ENCODE data around the gene NUP210. TPM values are rescaled to one million over a fixed set of nuclear protein-coding genes. Genes with fewer than 3 reads are reported as not detected.
A peak's percentile ranks its signal among the peaks of the same experiment; 100 is the strongest.

The NUP210 gene
- total and polyA plus RNA-seq, 4 donors: 9.9 to 38.6 (median 22.9) TPM

GRCh38 chr3:13404626-13405452 is 15.3 kb downstream of the NUP210 start:
- WGBS: 95% methylated on average over 9 of the region's 9 CpGs

DNA sequence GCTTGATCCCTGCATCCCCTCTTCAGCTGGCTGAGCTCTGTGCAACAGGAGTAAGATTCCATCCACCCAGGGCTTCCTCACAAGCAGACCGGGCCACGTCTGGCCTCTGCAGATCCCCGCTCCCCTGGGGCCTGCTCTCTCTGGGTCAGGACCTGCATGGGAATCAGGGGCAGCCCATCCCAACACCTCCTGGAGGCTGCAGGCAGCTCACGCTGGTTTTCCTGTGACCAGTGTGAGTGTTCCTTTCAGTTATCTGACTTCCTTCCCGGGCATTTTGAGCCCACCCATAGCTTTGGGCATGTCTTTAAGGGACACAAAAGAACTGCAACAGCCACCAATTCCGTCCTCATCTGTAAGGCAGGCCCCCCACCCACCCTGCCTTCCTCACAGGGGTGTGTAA is 16.3 kb downstream of the NUP210 start:
- no peaks in the 10 kb centered on the region for H3K27me3 ChIP-seq (ENCODE audit: control insufficient read depth in 4 of 4, insufficient read depth in 4 of 4, low read length in 3 of 4)
- no peak overlapping the region for H3K27ac ChIP-seq (ENCODE audit: low read depth in 1 of 2, low read length in 2 of 2)
- H3K4me3 ChIP-seq (ENCODE audit: low read depth in 1 of 3, low read length in 3 of 3): no peak overlapping the region
- TF ChIP-seq CTCF (IDR thresholded peaks at IDR 0.05; ENCODE audit: low read depth, low read length, missing input control): no peak
- no peak for TF ChIP-seq NR2F2 (IDR thresholded peaks at IDR 0.05)
- no peak for TF ChIP-seq RAD21 (IDR thresholded peaks at IDR 0.05)
- TF ChIP-seq JUND (IDR thresholded peaks at IDR 0.05): no peak
- no peak for TF ChIP-seq FOXA2 (IDR thresholded peaks at IDR 0.05)
- TF ChIP-seq EGR1 (IDR thresholded peaks at IDR 0.05; ENCODE audit: low read depth in 2 of 2): no peak
- TF ChIP-seq SP1 (IDR thresholded peaks at IDR 0.05): no peak
- no peak for TF ChIP-seq MAX (IDR thresholded peaks at IDR 0.05)
- TF ChIP-seq TAF1 (conservative IDR thresholded peaks at IDR 0.05): no peak
- no peak for TF ChIP-seq ATF3 (IDR thresholded peaks at IDR 0.05)
- no peak for TF ChIP-seq RXRA (IDR thresholded peaks at IDR 0.05)
- TF ChIP-seq, protein P1, sequence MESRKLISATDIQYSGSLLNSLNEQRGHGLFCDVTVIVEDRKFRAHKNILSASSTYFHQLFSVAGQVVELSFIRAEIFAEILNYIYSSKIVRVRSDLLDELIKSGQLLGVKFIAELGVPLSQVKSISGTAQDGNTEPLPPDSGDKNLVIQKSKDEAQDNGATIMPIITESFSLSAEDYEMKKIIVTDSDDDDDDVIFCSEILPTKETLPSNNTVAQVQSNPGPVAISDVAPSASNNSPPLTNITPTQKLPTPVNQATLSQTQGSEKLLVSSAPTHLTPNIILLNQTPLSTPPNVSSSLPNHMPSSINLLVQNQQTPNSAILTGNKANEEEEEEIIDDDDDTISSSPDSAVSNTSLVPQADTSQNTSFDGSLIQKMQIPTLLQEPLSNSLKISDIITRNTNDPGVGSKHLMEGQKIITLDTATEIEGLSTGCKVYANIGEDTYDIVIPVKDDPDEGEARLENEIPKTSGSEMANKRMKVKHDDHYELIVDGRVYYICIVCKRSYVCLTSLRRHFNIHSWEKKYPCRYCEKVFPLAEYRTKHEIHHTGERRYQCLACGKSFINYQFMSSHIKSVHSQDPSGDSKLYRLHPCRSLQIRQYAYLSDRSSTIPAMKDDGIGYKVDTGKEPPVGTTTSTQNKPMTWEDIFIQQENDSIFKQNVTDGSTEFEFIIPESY (IDR thresholded peaks at IDR 0.05): no peak
- no peak for TF ChIP-seq REST (IDR thresholded peaks at IDR 0.05)
- TF ChIP-seq HNF4G (IDR thresholded peaks at IDR 0.05): no peak
- no peak for TF ChIP-seq HNF4A (conservative IDR thresholded peaks at IDR 0.05)
- no peak for TF ChIP-seq GABPA (IDR thresholded peaks at IDR 0.05 in 1 of 2, conservative IDR thresholded peaks at IDR 0.05 in 1 of 2)
- TF ChIP-seq YY1 (IDR thresholded peaks at IDR 0.05): no peak
- TF ChIP-seq FOXA1 (IDR thresholded peaks at IDR 0.05): no peak
- 85% methylated on average over 6 of the region's 6 CpGs for WGBS
- no peak overlapping the region for H3K9ac ChIP-seq (ENCODE audit: low read depth in 1 of 2, low read length in 2 of 2)
- H3K4me1 ChIP-seq (ENCODE audit: control insufficient read depth in 4 of 4, insufficient read depth in 4 of 4, low read length in 3 of 4): peaks cover 0 to 5% (median 2%) of the 10 kb centered on the region in 4 donors
- no peak for DNase-seq (ENCODE audit: low spot score)
- H3K36me3 ChIP-seq (ENCODE audit: control insufficient read depth in 4 of 4, insufficient read depth in 3 of 4, low read depth in 1 of 4, low read length in 3 of 4): no peaks in the 10 kb centered on the region
- no peaks in the 10 kb centered on the region for H3K9me3 ChIP-seq (ENCODE audit: control insufficient read depth in 4 of 4, low read length in 3 of 4)

More at GRCh38 chr3:13404626-13405452, 15.3 kb downstream of the NUP210 start:
- Histone ChIP-seq H3K4me1 (ENCODE audit: control insufficient read depth in 4 of 4, insufficient read depth in 4 of 4, low read length in 3 of 4) (peaks cover 0 to 5% (median 2%) of the 10 kb centered on the region in 4 donors), H3K36me3 (ENCODE audit: control insufficient read depth in 4 of 4, insufficient read depth in 3 of 4, low read depth in 1 of 4, low read length in 3 of 4) (no peaks in the 10 kb centered on the region), H3K9ac (ENCODE audit: low read depth in 1 of 2, low read length in 2 of 2) (no peak overlapping the region), H3K27me3 (ENCODE audit: control insufficient read depth in 4 of 4, insufficient read depth in 4 of 4, low read length in 3 of 4) (no peaks in the 10 kb centered on the region), H3K27ac (ENCODE audit: low read depth in 1 of 2, low read length in 2 of 2) (no peak overlapping the region), H3K9me3 (ENCODE audit: control insufficient read depth in 4 of 4, low read length in 3 of 4) (no peaks in the 10 kb centered on the region), H3K4me3 (ENCODE audit: low read depth in 1 of 3, low read length in 3 of 3) (no peak overlapping the region)
- TF ChIP-seq NR2F2 (IDR thresholded peaks at IDR 0.05): no peak
- TF ChIP-seq RAD21 (IDR thresholded peaks at IDR 0.05): no peak
- TF ChIP-seq SP1 (IDR thresholded peaks at IDR 0.05): no peak
- DNase-seq (ENCODE audit: low spot score): peak; percentile 49

Data from liver (tissue), 9 donors.